ENCODE measurements around the gene ADGRV1. TPM values are rescaled to one million over a fixed set of nuclear protein-coding genes. Genes with fewer than 3 reads are reported as not detected.

Gene ADGRV1
- total RNA-seq, 1 donor from 2014 or later, result not detected

GRCh38 chr5:91069364-91069763 lies 510.8 kb downstream of the ADGRV1 start:
- DNase-seq, result no peak
- TF ChIP-seq CTCF (IDR thresholded peaks at IDR 0.05; ENCODE audit: borderline replicate concordance), result no peak
- H3K9me3 ChIP-seq (replicated peaks), result peaks cover 6% of the 10 kb centered on the region
- H3K27me3 ChIP-seq (ENCODE audit: low read depth), result no peaks in the 10 kb centered on the region
- H3K36me3 ChIP-seq, result no peaks in the 10 kb centered on the region
- intact Hi-C loops (cut with micrococcal nuclease), result no loop called here
- H3K4me3 ChIP-seq, result no peak overlapping the region
- no peak overlapping the region for H3K27ac ChIP-seq (replicated peaks)
- H3K4me1 ChIP-seq, result no peaks in the 10 kb centered on the region

DNA sequence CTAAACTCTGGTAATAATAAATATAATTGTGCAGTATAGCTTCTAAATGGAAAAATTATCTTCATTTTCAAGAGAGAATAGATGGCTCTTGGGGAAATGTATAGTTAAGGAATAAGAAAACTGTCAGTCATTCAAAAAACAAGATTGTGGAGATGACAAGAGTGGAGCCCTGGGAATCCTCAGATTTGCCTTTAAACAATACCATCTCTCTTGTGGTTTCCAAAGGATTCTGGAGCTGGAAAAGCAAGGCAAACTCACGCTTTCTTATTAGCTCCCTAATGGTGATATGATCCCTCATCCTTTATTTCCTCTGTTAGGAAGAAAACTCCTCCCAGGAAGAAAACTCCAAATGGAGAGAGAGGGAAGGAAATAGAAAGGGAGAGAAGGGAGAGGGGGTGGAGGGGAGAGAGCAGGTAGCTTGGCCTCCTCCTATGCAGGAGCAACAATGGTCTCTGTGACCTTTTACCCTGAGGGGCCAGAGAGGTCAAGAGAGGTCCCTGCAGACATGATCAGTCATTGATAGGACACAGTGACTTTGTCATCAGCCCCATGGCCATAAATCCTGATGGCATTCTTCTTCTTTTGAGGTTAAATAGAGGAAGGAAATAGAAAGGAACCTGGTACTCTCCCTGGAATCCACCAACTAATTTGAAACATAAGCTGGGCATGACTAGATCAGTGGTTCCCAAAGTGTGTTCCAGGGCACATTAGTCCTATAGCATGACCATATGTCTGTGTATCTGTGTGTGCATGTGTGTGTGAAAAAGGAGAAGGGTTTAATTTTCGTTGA lies 512.4 kb downstream of the ADGRV1 start:
- Histone ChIP-seq H3K4me1 (no peaks in the 10 kb centered on the region), H3K27ac (replicated peaks) (no peak overlapping the region), H3K4me3 (no peak overlapping the region), H3K36me3 (no peaks in the 10 kb centered on the region), H3K9me3 (replicated peaks) (peaks cover 6% of the 10 kb centered on the region), H3K27me3 (ENCODE audit: low read depth) (no peaks in the 10 kb centered on the region)
- TF ChIP-seq CTCF (IDR thresholded peaks at IDR 0.05; ENCODE audit: borderline replicate concordance), result no peak
- DNase-seq, result no peak
- intact Hi-C loops (cut with micrococcal nuclease), result no loop called here

DNA sequence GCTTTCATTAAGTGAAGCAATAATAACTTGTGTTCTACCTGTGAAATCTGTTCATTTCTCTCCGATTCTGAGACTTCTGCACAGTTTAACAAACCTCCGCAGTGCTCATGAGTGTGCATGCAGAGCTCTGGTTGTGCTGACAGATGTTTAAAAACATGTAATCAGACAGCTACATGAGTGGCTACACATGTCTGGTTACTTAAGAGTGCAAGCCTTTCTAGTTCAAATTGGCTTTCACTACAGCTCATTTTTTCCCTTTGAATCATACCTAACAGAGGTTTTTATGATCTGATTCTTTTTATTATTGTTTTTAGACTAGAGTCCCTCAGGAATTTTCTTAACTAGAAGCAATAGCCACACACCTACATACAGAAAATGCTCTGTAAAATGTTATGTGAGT lies 514.3 kb downstream of the ADGRV1 start:
- Histone ChIP-seq H3K4me1 (no peaks in the 10 kb centered on the region), H3K27me3 (ENCODE audit: low read depth) (no peaks in the 10 kb centered on the region), H3K36me3 (no peaks in the 10 kb centered on the region), H3K9me3 (replicated peaks) (peaks cover 6% of the 10 kb centered on the region), H3K4me3 (no peak overlapping the region), H3K27ac (replicated peaks) (no peak overlapping the region)
- DNase-seq, result no peak
- intact Hi-C loops (cut with micrococcal nuclease), result no loop called here
- no peak for TF ChIP-seq CTCF (IDR thresholded peaks at IDR 0.05; ENCODE audit: borderline replicate concordance)

GRCh38 chr5:91074615-91075014 lies 516.0 kb downstream of the ADGRV1 start:
- no peak overlapping the region for H3K27ac ChIP-seq (replicated peaks)
- no peaks in the 10 kb centered on the region for H3K9me3 ChIP-seq (replicated peaks)
- intact Hi-C loops (cut with micrococcal nuclease), result no loop called here
- no peak for TF ChIP-seq CTCF (IDR thresholded peaks at IDR 0.05; ENCODE audit: borderline replicate concordance)
- H3K36me3 ChIP-seq, result no peaks in the 10 kb centered on the region
- no peaks in the 10 kb centered on the region for H3K27me3 ChIP-seq (ENCODE audit: low read depth)
- no peak for DNase-seq
- H3K4me1 ChIP-seq, result no peaks in the 10 kb centered on the region
- no peak overlapping the region for H3K4me3 ChIP-seq

- no peak overlapping the region for H3K4me3 ChIP-seq
- no peak for TF ChIP-seq CTCF (IDR thresholded peaks at IDR 0.05; ENCODE audit: borderline replicate concordance)
- intact Hi-C loops (cut with micrococcal nuclease), result no loop called here
- no peaks in the 10 kb centered on the region for H3K9me3 ChIP-seq (replicated peaks)
- no peaks in the 10 kb centered on the region for H3K27me3 ChIP-seq (ENCODE audit: low read depth)
- no peaks in the 10 kb centered on the region for H3K36me3 ChIP-seq
- no peak for DNase-seq
- H3K27ac ChIP-seq (replicated peaks), result no peak overlapping the region
- H3K4me1 ChIP-seq, result no peaks in the 10 kb centered on the region
Measured at GRCh38 chr5:91076138-91076537, 517.5 kb downstream of the ADGRV1 start.

Measured in left ventricle myocardium inferior (tissue), 1 donor.